Neural cell (in vitro differentiated cells): ENCODE data around the gene KIF21B.

ENCODE experiments used
- EP300 ChIP-seq: fragments of 450-650 bp; conservative IDR thresholded peaks from 2 replicates; pipeline ENCODE4 v1.6.1; 2014; ENCODE audit warnings: antibody characterized with exemption, mild to moderate bottlenecking, moderate library complexity; ENCODE audit not compliant: poor library complexity, severe bottlenecking
- EZH2 ChIP-seq: fragments of 200-600, 300-800 bp; shearing (Covaris generic), sonication (generic); IDR thresholded peaks from 2 replicates; pipeline ENCODE4 v1.6.1; 2014; ENCODE audit warnings: antibody characterized with exemption, low read length, borderline replicate concordance, mild to moderate bottlenecking; ENCODE audit not compliant: insufficient read depth, poor library complexity, severe bottlenecking
- MXI1 ChIP-seq: fragments of 450-650 bp; conservative IDR thresholded peaks from 2 replicates; pipeline ENCODE4 v1.6.1; 2014; ENCODE audit warnings: antibody characterized with exemption, mild to moderate bottlenecking; ENCODE audit not compliant: poor library complexity, severe bottlenecking
- POLR2AphosphoS5 ChIP-seq: IDR thresholded peaks from 2 replicates; pipeline ENCODE4 v1.6.1; 2012
- RAD21 ChIP-seq: fragments of 450-650 bp; conservative IDR thresholded peaks from 2 replicates; pipeline ENCODE4 v1.6.1; 2014; ENCODE audit warnings: antibody characterized with exemption, mild to moderate bottlenecking, moderate library complexity
- REST ChIP-seq: IDR thresholded peaks from 2 replicates; pipeline ENCODE4 v1.6.1; 2012; ENCODE audit warnings: borderline replicate concordance
- SMC3 ChIP-seq: fragments of 450-650 bp; conservative IDR thresholded peaks from 2 replicates; pipeline ENCODE4 v1.6.1; 2014; ENCODE audit warnings: antibody characterized with exemption, mild to moderate bottlenecking, moderate library complexity; ENCODE audit not compliant: poor library complexity
- TAF1 ChIP-seq: IDR thresholded peaks from 2 replicates; pipeline ENCODE4 v1.6.1; 2012; ENCODE audit warnings: low read depth
- TF ChIP-seq, protein P1 (sequence below): fragments of 450-650 bp; IDR thresholded peaks from 2 replicates; pipeline ENCODE4 v1.5.1; 2014; ENCODE audit warnings: antibody characterized with exemption, mild to moderate bottlenecking, moderate library complexity; ENCODE audit not compliant: poor library complexity, severe bottlenecking

DNA sequence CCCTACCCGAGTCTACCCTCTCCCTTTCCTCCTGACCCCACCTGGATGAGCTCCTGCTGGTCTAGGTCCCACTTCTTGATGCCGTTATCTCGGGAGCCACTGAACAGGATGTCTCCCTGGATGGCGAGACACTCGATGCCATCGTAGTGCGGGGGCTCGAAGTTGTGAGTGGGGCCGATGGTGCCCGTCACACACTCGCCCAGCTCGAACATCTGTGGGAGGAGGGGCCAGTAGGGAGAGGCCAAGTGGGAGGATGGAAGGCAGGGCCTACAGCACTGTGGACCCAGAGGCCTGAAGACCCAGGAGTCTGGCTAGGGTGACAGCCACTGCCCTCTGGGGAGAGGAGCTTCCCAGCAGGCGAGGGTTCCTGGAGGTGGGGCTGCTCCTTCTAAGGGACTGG lies 48.1 kb downstream of the KIF21B start:
- TF ChIP-seq POLR2AphosphoS5, result no peak
- TF ChIP-seq EZH2, result no peak
- TF ChIP-seq EP300, result no peak
- TF ChIP-seq, protein P1, sequence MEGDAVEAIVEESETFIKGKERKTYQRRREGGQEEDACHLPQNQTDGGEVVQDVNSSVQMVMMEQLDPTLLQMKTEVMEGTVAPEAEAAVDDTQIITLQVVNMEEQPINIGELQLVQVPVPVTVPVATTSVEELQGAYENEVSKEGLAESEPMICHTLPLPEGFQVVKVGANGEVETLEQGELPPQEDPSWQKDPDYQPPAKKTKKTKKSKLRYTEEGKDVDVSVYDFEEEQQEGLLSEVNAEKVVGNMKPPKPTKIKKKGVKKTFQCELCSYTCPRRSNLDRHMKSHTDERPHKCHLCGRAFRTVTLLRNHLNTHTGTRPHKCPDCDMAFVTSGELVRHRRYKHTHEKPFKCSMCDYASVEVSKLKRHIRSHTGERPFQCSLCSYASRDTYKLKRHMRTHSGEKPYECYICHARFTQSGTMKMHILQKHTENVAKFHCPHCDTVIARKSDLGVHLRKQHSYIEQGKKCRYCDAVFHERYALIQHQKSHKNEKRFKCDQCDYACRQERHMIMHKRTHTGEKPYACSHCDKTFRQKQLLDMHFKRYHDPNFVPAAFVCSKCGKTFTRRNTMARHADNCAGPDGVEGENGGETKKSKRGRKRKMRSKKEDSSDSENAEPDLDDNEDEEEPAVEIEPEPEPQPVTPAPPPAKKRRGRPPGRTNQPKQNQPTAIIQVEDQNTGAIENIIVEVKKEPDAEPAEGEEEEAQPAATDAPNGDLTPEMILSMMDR, result no peak
- TF ChIP-seq RAD21, result no peak
- TF ChIP-seq TAF1, result no peak
- no peak for TF ChIP-seq REST
- TF ChIP-seq SMC3, result no peak
- TF ChIP-seq MXI1, result no peak
